HepG2 (cell line): ENCODE data around the gene C1orf115. TPM values are rescaled to one million over a fixed set of nuclear protein-coding genes. Genes with fewer than 3 reads are reported as not detected.

Experiments
- ARID2 ChIP-seq: sonication (generic); formaldehyde crosslinking; IDR thresholded peaks from 2 replicates; pipeline ENCODE4 v1.8.1; 2022; ENCODE audit warnings: mild to moderate bottlenecking, missing genetic modification reagents, borderline replicate concordance
- BRCA1 ChIP-seq: sonication (generic); formaldehyde crosslinking; IDR thresholded peaks from 2 replicates; pipeline ENCODE4 v1.4.0; 2020; ENCODE audit warnings: missing genetic modification reagents
- FLYWCH1 ChIP-seq: sonication (generic); formaldehyde crosslinking; IDR thresholded peaks from 2 replicates; pipeline ENCODE4 v1.8.1; 2023; ENCODE audit warnings: mild to moderate bottlenecking, missing genetic modification reagents
- HNRNPUL1 ChIP-seq: fragments of 200-400 bp; formaldehyde crosslinking; IDR thresholded peaks from 2 replicates; pipeline ENCODE4 v1.6.1; 2017; ENCODE audit warnings: low read depth, mild to moderate bottlenecking, low read length, moderate library complexity
- IKZF1 ChIP-seq: fragments of 450-650 bp; IDR thresholded peaks from 2 replicates; pipeline ENCODE4 v1.7.1; 2016
- KDM2A ChIP-seq: sonication (generic); formaldehyde crosslinking; IDR thresholded peaks from 2 replicates; pipeline ENCODE4 v1.4.0; 2020; ENCODE audit warnings: low read depth, missing genetic modification reagents, borderline replicate concordance
- NCOA5 ChIP-seq: sonication (generic); formaldehyde crosslinking; IDR thresholded peaks from 2 replicates; pipeline ENCODE4 v1.4.0; 2020; ENCODE audit warnings: missing genetic modification reagents
- NFE2 ChIP-seq: sonication (generic); formaldehyde crosslinking; IDR thresholded peaks from 2 replicates; pipeline ENCODE4 v1.4.0; 2020; ENCODE audit warnings: missing genetic modification reagents
- PTBP1 ChIP-seq: fragments of 200-400 bp; formaldehyde crosslinking; IDR thresholded peaks from 2 replicates; pipeline ENCODE4 v1.6.1; 2018; ENCODE audit warnings: low read length, low read depth; ENCODE audit not compliant: poor library complexity, severe bottlenecking
- SIN3A ChIP-seq: IDR thresholded peaks from 2 replicates; pipeline ENCODE4 v1.6.1; 2011; ENCODE audit warnings: low read depth, mild to moderate bottlenecking, control low read depth, low read length, borderline replicate concordance
- SKI ChIP-seq: fragments of 450-650 bp; IDR thresholded peaks from one replicate; pipeline ENCODE4 v1.6.1; 2018; ENCODE audit warnings: mild to moderate bottlenecking; ENCODE audit not compliant: partially characterized antibody
- SMAD1 ChIP-seq: sonication (generic); formaldehyde crosslinking; IDR thresholded peaks from 2 replicates; pipeline ENCODE4 v1.4.0; 2020; ENCODE audit warnings: missing genetic modification reagents, low read depth, mild to moderate bottlenecking, borderline replicate concordance
- SOX5 ChIP-seq: IDR thresholded peaks from 2 replicates; pipeline ENCODE4 v1.6.1; 2016; ENCODE audit warnings: borderline replicate concordance
- SP140L ChIP-seq: sonication (generic); formaldehyde crosslinking; IDR thresholded peaks from 2 replicates; pipeline ENCODE4 v1.4.0; 2020; ENCODE audit warnings: missing genetic modification reagents, borderline replicate concordance
- TBX2 ChIP-seq: sonication (generic); formaldehyde crosslinking; IDR thresholded peaks from 2 replicates; pipeline ENCODE4 v1.5.0; 2020; ENCODE audit warnings: missing genetic modification reagents, mild to moderate bottlenecking, borderline replicate concordance
- ZBTB7B ChIP-seq: sonication (generic); formaldehyde crosslinking; IDR thresholded peaks from 2 replicates; pipeline ENCODE4 v1.4.0; 2020; ENCODE audit warnings: missing genetic modification reagents
- ZMYM3 ChIP-seq: sonication (generic); formaldehyde crosslinking; IDR thresholded peaks from 2 replicates; pipeline ENCODE4 v1.5.1; 2020; ENCODE audit warnings: mild to moderate bottlenecking, missing genetic modification reagents
- ZNF274 ChIP-seq: sonication (generic); formaldehyde crosslinking; IDR thresholded peaks from 2 replicates; pipeline ENCODE4 v1.5.1; 2020; ENCODE audit warnings: mild to moderate bottlenecking, missing genetic modification reagents
- ZNF33A ChIP-seq: sonication (generic); formaldehyde crosslinking; IDR thresholded peaks from 2 replicates; pipeline ENCODE4 v1.5.1; 2020; ENCODE audit warnings: missing genetic modification reagents, mild to moderate bottlenecking, moderate library complexity, borderline replicate concordance
- ZNF44 ChIP-seq: sonication (generic); formaldehyde crosslinking; IDR thresholded peaks from 2 replicates; pipeline ENCODE4 v1.5.1; 2020; ENCODE audit warnings: mild to moderate bottlenecking, missing genetic modification reagents
- ZNF446 ChIP-seq: sonication (generic); formaldehyde crosslinking; IDR thresholded peaks from 2 replicates; pipeline ENCODE4 v1.5.0; 2020; ENCODE audit warnings: mild to moderate bottlenecking, missing genetic modification reagents
- ZNF496 ChIP-seq: sonication (generic); formaldehyde crosslinking; IDR thresholded peaks from 2 replicates; pipeline ENCODE4 v1.8.1; 2023; ENCODE audit warnings: mild to moderate bottlenecking, moderate library complexity, missing genetic modification reagents; ENCODE audit not compliant: insufficient replicate concordance
- ZNF615 ChIP-seq: sonication (generic); formaldehyde crosslinking; IDR thresholded peaks from 2 replicates; pipeline ENCODE4 v1.5.0; 2020; ENCODE audit warnings: mild to moderate bottlenecking, missing genetic modification reagents, borderline replicate concordance
- ZNF768 ChIP-seq: sonication (generic); formaldehyde crosslinking; IDR thresholded peaks from 2 replicates; pipeline ENCODE4 v1.4.0; 2020; ENCODE audit warnings: missing genetic modification reagents
- ZSCAN21 ChIP-seq: sonication (generic); formaldehyde crosslinking; IDR thresholded peaks from 2 replicates; pipeline ENCODE4 v1.8.0; 2022; ENCODE audit warnings: mild to moderate bottlenecking, missing genetic modification reagents, moderate library complexity, borderline replicate concordance
- ZSCAN9 ChIP-seq: IDR thresholded peaks from 2 replicates; pipeline ENCODE4 v1.6.1; 2016; ENCODE audit warnings: borderline replicate concordance
- polyA plus RNA-seq, 8 experiments: library from polyadenylated mRNA; depleted of rRNA in 3 of 8; stranded (reverse) in 7 of 8; unstranded in 1 of 8; fragments of >200 nt; fragmentation: Illumina TruSeq in 4 of 8; extraction: Trizol in 4 of 8; gene quantifications; 2 replicates each; pipeline versions ENCODE4 v1.2.1 to v1.2.3, GENCODE V29; 2011 to 2016; ENCODE audit warnings: low read depth in 4 of 8, missing spikeins in 1 of 8, mixed read lengths in 1 of 8; ENCODE audit not compliant: insufficient read depth in 1 of 8
- total RNA-seq, 5 experiments: library from RNA; depleted of rRNA; stranded (reverse); fragments of >200 nt; fragmentation: Illumina TruSeq; extraction: Trizol; gene quantifications; 2 replicates each; pipeline ENCODE4 v1.2.3, GENCODE V29; 2016; ENCODE audit warnings: low read depth in 1 of 5
- TF ChIP-seq, protein P1 (sequence below): sonication (generic); formaldehyde crosslinking; IDR thresholded peaks from 2 replicates; pipeline ENCODE4 v1.8.0; 2022; ENCODE audit warnings: missing genetic modification reagents, low read depth, mild to moderate bottlenecking, borderline replicate concordance
- TF ChIP-seq, protein P2 (sequence below): IDR thresholded peaks from 2 replicates; pipeline ENCODE4 v1.6.1; 2016; ENCODE audit warnings: mild to moderate bottlenecking
- TF ChIP-seq, protein P3 (sequence below): sonication (generic); formaldehyde crosslinking; IDR thresholded peaks from 2 replicates; pipeline ENCODE4 v1.4.0; 2020; ENCODE audit warnings: mild to moderate bottlenecking, low read depth, missing genetic modification reagents
- TF ChIP-seq, protein P4 (sequence below): sonication (generic); formaldehyde crosslinking; IDR thresholded peaks from 2 replicates; pipeline ENCODE4 v1.5.0; 2020; ENCODE audit warnings: missing genetic modification reagents, mild to moderate bottlenecking, borderline replicate concordance

C1orf115 gene
- total and polyA plus RNA-seq, 2 of the 13 experiments (the other 11 are each of a cell fraction or from before 2014, with no cell fraction given), result 25.2 to 85.9 TPM

DNA sequence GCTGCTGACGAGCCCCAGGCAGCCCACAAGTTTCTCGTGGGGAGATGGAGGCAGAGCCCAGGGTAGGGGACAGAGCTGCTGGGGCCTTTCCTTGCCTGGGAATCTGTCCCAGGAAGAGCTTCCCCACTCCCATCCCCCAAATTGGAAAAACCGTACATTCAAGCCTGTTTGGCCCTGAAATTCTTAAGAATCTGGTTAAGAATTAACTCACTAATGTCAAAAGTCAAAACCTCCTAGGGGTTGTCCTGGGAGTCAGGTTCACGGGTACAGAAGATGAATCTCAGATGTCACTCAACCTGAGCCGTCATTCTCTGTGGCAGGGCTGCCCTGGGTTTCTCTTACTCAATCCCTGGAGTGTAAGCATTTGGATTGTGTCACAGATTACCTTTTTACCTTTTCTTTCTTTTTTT lies 8.4 kb downstream of the C1orf115 start (continued):
- no peak for TF ChIP-seq NFE2
- no peak for TF ChIP-seq IKZF1
- TF ChIP-seq, protein P1, sequence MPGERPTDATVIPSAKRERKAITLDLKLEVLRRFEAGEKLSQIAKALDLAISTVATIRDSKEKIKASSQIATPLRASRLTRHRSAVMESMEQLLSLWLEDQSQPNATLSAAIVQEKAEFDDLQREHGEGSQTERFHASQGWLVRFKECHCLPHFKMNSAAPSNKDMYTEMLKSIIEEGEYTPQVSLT (CRISPR knock-in tag), result no peak
- TF ChIP-seq SIN3A, result 0 out of 2 replicates have a peak, but pooled peaks have one; percentile 46
- no peak for TF ChIP-seq ZMYM3 (CRISPR knock-in tag)
- no peak for TF ChIP-seq ZNF44 (CRISPR knock-in tag)
- no peak for TF ChIP-seq SP140L (CRISPR knock-in tag)
- TF ChIP-seq ZNF446 (CRISPR knock-in tag), result no peak
- no peak for TF ChIP-seq ZNF33A
- TF ChIP-seq ZNF615 (CRISPR knock-in tag), result no peak
- TF ChIP-seq FLYWCH1 (CRISPR knock-in tag), result no peak
- no peak for TF ChIP-seq HNRNPUL1
- no peak for TF ChIP-seq ZSCAN21 (CRISPR knock-in tag)
- TF ChIP-seq ZNF274 (CRISPR knock-in tag), result no peak
- TF ChIP-seq SOX5 (CRISPR knock-in tag), result peak; percentile 59; the same call in 1 of the 2 replicates
- TF ChIP-seq TBX2 (CRISPR knock-in tag), result no peak
- TF ChIP-seq KDM2A (CRISPR knock-in tag), result no peak
- TF ChIP-seq BRCA1 (CRISPR knock-in tag), result no peak
- no peak for TF ChIP-seq NCOA5 (CRISPR knock-in tag)
- TF ChIP-seq SKI, result peak; percentile 65
- TF ChIP-seq PTBP1, result no peak
- no peak for TF ChIP-seq SMAD1 (CRISPR knock-in tag)
- TF ChIP-seq ZBTB7B, result no peak
- TF ChIP-seq ZSCAN9 (CRISPR knock-in tag), result no peak
- TF ChIP-seq ZNF768 (CRISPR knock-in tag), result no peak
- TF ChIP-seq ARID2 (CRISPR knock-in tag), result no peak
- TF ChIP-seq, protein P2, sequence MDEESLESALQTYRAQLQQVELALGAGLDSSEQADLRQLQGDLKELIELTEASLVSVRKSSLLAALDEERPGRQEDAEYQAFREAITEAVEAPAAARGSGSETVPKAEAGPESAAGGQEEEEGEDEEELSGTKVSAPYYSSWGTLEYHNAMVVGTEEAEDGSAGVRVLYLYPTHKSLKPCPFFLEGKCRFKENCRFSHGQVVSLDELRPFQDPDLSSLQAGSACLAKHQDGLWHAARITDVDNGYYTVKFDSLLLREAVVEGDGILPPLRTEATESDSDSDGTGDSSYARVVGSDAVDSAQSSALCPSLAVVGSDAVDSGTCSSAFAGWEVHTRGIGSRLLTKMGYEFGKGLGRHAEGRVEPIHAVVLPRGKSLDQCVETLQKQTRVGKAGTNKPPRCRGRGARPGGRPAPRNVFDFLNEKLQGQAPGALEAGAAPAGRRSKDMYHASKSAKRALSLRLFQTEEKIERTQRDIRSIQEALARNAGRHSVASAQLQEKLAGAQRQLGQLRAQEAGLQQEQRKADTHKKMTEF (CRISPR knock-in tag), result 0 out of 2 replicates have a peak, but pooled peaks have one; percentile 36
- no peak for TF ChIP-seq ZNF496 (CRISPR knock-in tag)
- TF ChIP-seq, protein P3, sequence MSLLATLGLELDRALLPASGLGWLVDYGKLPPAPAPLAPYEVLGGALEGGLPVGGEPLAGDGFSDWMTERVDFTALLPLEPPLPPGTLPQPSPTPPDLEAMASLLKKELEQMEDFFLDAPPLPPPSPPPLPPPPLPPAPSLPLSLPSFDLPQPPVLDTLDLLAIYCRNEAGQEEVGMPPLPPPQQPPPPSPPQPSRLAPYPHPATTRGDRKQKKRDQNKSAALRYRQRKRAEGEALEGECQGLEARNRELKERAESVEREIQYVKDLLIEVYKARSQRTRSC (CRISPR knock-in tag), result no peak
- TF ChIP-seq, protein P4, sequence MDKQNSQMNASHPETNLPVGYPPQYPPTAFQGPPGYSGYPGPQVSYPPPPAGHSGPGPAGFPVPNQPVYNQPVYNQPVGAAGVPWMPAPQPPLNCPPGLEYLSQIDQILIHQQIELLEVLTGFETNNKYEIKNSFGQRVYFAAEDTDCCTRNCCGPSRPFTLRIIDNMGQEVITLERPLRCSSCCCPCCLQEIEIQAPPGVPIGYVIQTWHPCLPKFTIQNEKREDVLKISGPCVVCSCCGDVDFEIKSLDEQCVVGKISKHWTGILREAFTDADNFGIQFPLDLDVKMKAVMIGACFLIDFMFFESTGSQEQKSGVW (CRISPR knock-in tag), result no peak
